ENCODE data around the gene HSPB2.

The HSPB2 gene

GRCh38 chr11:111935317-111936039, 22.9 kb downstream of the HSPB2 start:
- Histone ChIP-seq H3K27me3 (replicated peaks; ENCODE audit: control insufficient read depth, insufficient read depth, low read length) (no peaks in the 10 kb centered on the region), H3K36me3 (ENCODE audit: control insufficient read depth, insufficient read depth, low read length) (no peaks in the 10 kb centered on the region), H3K4me3 (replicated peaks; ENCODE audit: low read depth, low read length) (no peak overlapping the region)
- DNase-seq (ENCODE audit: extremely low read depth, insufficient read length) = no peak
- TF ChIP-seq, protein P1, sequence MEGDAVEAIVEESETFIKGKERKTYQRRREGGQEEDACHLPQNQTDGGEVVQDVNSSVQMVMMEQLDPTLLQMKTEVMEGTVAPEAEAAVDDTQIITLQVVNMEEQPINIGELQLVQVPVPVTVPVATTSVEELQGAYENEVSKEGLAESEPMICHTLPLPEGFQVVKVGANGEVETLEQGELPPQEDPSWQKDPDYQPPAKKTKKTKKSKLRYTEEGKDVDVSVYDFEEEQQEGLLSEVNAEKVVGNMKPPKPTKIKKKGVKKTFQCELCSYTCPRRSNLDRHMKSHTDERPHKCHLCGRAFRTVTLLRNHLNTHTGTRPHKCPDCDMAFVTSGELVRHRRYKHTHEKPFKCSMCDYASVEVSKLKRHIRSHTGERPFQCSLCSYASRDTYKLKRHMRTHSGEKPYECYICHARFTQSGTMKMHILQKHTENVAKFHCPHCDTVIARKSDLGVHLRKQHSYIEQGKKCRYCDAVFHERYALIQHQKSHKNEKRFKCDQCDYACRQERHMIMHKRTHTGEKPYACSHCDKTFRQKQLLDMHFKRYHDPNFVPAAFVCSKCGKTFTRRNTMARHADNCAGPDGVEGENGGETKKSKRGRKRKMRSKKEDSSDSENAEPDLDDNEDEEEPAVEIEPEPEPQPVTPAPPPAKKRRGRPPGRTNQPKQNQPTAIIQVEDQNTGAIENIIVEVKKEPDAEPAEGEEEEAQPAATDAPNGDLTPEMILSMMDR (IDR thresholded peaks at IDR 0.05; ENCODE audit: insufficient read depth, low read length, poor library complexity, severe bottlenecking) = no peak

DNA sequence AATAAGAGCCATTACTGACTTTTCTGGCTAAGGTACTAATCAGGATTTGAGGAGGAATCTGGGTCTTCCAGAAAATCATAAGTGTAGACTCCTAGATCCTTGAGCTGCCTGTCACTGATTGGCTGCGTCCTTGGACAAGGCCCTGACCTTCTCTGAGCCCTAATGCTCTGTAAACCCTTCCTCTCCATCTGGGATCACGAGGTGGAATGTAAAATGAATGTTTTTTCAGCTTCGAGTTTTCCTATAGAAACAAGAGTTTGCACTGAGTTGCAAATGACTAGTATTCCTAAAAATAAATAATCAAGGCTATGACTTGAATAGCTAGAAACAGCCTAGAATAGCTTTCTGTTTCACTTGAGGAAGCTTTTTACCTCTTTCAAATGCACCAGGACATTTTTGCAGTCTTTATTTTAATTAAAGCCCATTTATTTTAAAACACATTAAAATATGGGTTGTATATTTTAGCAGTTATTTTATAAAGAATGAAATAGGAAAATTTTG, 23.6 kb downstream of the HSPB2 start:
- no peaks in the 10 kb centered on the region for H3K27me3 ChIP-seq (replicated peaks; ENCODE audit: control insufficient read depth, insufficient read depth, low read length)
- H3K36me3 ChIP-seq (ENCODE audit: control insufficient read depth, insufficient read depth, low read length) = no peaks in the 10 kb centered on the region
- TF ChIP-seq, protein P1 (IDR thresholded peaks at IDR 0.05; ENCODE audit: insufficient read depth, low read length, poor library complexity, severe bottlenecking) = no peak
- no peak for DNase-seq (ENCODE audit: extremely low read depth, insufficient read length)
- H3K4me3 ChIP-seq (replicated peaks; ENCODE audit: low read depth, low read length) = no peak overlapping the region; the same call in 1 of the 2 replicates

- DNase-seq (ENCODE audit: extremely low read depth, insufficient read length) = no peak
- TF ChIP-seq, protein P1 (IDR thresholded peaks at IDR 0.05; ENCODE audit: insufficient read depth, low read length, poor library complexity, severe bottlenecking) = no peak
- Histone ChIP-seq H3K36me3 (ENCODE audit: control insufficient read depth, insufficient read depth, low read length) (no peaks in the 10 kb centered on the region), H3K4me3 (replicated peaks; ENCODE audit: low read depth, low read length) (peak overlapping the region; percentile 69), H3K27me3 (replicated peaks; ENCODE audit: control insufficient read depth, insufficient read depth, low read length) (no peaks in the 10 kb centered on the region)
These were observed 24.9 kb downstream of the HSPB2 start for GRCh38 chr11:111937461-111937769.

GRCh38 chr11:111937844-111938243, 25.3 kb downstream of the HSPB2 start:
- DNase-seq (ENCODE audit: extremely low read depth, insufficient read length) = no peak
- TF ChIP-seq, protein P1 (IDR thresholded peaks at IDR 0.05; ENCODE audit: insufficient read depth, low read length, poor library complexity, severe bottlenecking) = no peak
- Histone ChIP-seq H3K4me3 (replicated peaks; ENCODE audit: low read depth, low read length) (no peak overlapping the region), H3K36me3 (ENCODE audit: control insufficient read depth, insufficient read depth, low read length) (no peaks in the 10 kb centered on the region), H3K27me3 (replicated peaks; ENCODE audit: control insufficient read depth, insufficient read depth, low read length) (no peaks in the 10 kb centered on the region)

DNA sequence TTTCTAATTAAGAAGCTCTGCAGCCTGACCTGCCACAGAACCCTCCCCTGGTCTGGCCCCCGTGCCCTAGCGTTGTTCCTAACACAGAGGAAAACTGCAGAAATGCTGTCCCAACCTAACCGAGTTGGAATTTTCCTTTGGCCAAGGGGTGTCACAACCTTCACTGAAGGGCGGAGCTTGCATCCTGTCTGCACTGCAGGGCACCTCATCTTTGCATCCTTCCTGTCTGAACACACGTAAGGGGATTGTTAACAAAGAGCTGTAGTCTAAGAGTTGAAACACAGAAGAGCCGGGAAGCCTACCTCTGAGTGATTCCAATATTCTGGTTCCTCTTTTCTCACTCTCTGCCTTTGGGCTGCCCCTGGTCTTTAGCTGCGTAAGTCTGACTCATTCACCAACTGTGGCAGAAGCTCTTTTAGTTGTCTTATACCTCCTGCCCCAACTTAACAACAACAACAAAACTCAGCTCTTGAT, 26.2 kb downstream of the HSPB2 start:
- Histone ChIP-seq H3K4me3 (replicated peaks; ENCODE audit: low read depth, low read length) (no peak overlapping the region), H3K36me3 (ENCODE audit: control insufficient read depth, insufficient read depth, low read length) (no peaks in the 10 kb centered on the region), H3K27me3 (replicated peaks; ENCODE audit: control insufficient read depth, insufficient read depth, low read length) (no peaks in the 10 kb centered on the region)
- TF ChIP-seq, protein P1 (IDR thresholded peaks at IDR 0.05; ENCODE audit: insufficient read depth, low read length, poor library complexity, severe bottlenecking) = no peak
- peak; percentile 62 for DNase-seq (ENCODE audit: extremely low read depth, insufficient read length)
